Smooth muscle cell (in vitro differentiated cells): ENCODE results near the gene ACP6. TPM values are rescaled to one million over a fixed set of nuclear protein-coding genes. Genes with fewer than 3 reads are reported as not detected.

ENCODE experiments used
- DNase-seq: peaks from one replicate; lab custom pipeline; 2025; ENCODE audit not compliant: unreplicated experiment; lab: John Stamatoyannopoulos, UW
- H2AFZ ChIP-seq: fragments of 200-600 bp; sonication (generic); 2 replicates; pipeline ENCODE4 v1.6.0; 2016; ENCODE audit warnings: antibody characterized with exemption, low read depth, mild to moderate bottlenecking
- H3F3A ChIP-seq: fragments of 200-600 bp; sonication (generic); 2 replicates; pipeline ENCODE4 v1.6.0; 2017; ENCODE audit warnings: antibody characterized with exemption, low read depth
- H3K27ac ChIP-seq: fragments of 200-600 bp; sonication (generic); 2 replicates; pipeline ENCODE4 v1.5.1; 2016; ENCODE audit warnings: low read depth, mild to moderate bottlenecking
- H3K27me3 ChIP-seq: fragments of 200-600 bp; sonication (generic); 2 replicates; pipeline ENCODE4 v1.6.1; 2016; ENCODE audit warnings: low read depth, mild to moderate bottlenecking
- H3K36me3 ChIP-seq: fragments of 200-600 bp; sonication (generic); 2 replicates; pipeline ENCODE4 v1.5.1; 2016; ENCODE audit warnings: low read depth
- H3K4me1 ChIP-seq: fragments of 200-600 bp; sonication (generic); 2 replicates; pipeline ENCODE4 v1.5.1; 2016; ENCODE audit warnings: low read depth
- H3K4me2 ChIP-seq: fragments of 200-600 bp; sonication (generic); 2 replicates; pipeline ENCODE4 v1.6.0; 2016; ENCODE audit warnings: mild to moderate bottlenecking
- H3K4me3 ChIP-seq: fragments of 200-600 bp; sonication (generic); 2 replicates; pipeline ENCODE4 v1.5.1; 2016; ENCODE audit warnings: mild to moderate bottlenecking
- H3K79me2 ChIP-seq: fragments of 200-600 bp; sonication (generic); 2 replicates; pipeline ENCODE4 v1.6.0; 2016; ENCODE audit warnings: low read depth, mild to moderate bottlenecking
- H3K9ac ChIP-seq: fragments of 200-600 bp; sonication (generic); 2 replicates; pipeline ENCODE4 v1.6.0; 2016; ENCODE audit warnings: low read depth
- H3K9me3 ChIP-seq: fragments of 200-600 bp; sonication (generic); replicated peaks from 2 replicates; pipeline ENCODE4 v1.5.1; 2016; ENCODE audit warnings: low read depth
- H4K20me1 ChIP-seq: fragments of 200-600 bp; sonication (generic); 2 replicates; pipeline ENCODE4 v1.6.0; 2016; ENCODE audit warnings: low read depth
- WGBS: methylation state at CpG from one replicate; pipeline ENCODE4 v1.1.7; 2016; ENCODE audit warnings: low lambda C conversion rate; 5-methylcytosine and 5-hydroxymethylcytosine counted together
- polyA plus RNA-seq: library from polyadenylated mRNA; unstranded; fragments of >200 nt; fragmentation: Nextera tagmentation; extraction: Ambion mirVana; gene quantifications from 2 replicates; pipeline ENCODE4 v1.2.1, GENCODE V29; 2016
- total RNA-seq: library from RNA; depleted of rRNA; stranded (reverse); fragments of >200 nt; gene quantifications from 2 replicates; pipeline ENCODE4 v1.2.3, GENCODE V29; 2014
- TF ChIP-seq, protein P1 (sequence below): fragments of 200-600 bp; sonication (generic); IDR thresholded peaks from 2 replicates; pipeline ENCODE4 v1.5.1; 2017; ENCODE audit warnings: borderline replicate concordance, mild to moderate bottlenecking, antibody characterized with exemption; ENCODE audit not compliant: insufficient read depth, poor library complexity, severe bottlenecking

Gene ACP6
- 6.4 and 7.6 TPM in 2 replicates for total RNA-seq
- polyA plus RNA-seq = 11.8 and 12.5 TPM in 2 replicates

DNA sequence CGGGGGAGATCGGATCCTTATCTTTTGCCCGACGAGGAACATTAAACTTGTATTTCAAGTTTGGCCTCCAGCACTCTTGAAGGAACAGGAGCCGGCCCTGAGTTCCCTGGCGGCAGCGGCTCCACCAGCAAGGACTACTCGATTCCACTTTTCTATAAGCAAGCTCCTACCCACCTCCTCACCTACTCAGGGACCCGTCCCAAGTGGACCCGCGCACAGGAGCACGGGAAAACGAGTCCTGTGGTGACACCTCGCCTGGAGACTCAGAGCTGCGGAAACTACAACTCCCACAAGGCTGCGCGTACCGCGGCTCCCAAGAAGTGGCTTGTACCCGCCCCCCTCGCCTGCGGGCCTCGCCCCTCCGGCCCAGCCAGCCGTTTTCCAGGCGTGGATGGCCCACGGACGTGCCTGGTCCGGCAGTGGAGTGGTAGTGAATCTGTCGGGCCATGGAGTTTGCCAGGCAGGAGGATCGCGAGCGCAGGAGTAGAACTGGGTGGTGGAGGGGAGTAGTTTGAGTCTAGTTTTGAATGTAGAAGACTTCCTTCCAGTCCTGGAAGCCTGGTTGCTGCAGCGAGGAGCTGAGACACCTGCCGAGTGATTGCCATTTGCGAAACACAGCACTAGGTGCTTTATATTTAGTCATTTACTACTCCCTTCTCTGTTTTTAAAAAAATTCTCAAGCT is at the start of gene ACP6:
ACP6 (minus strand) TSS at position 206 of the 683 bp plus-strand sequence. CDS start 476 bp downstream, outside the sequence.
- peaks cover 8% of the 10 kb centered on the region for H3K79me2 ChIP-seq
- no peaks in the 10 kb centered on the region for H4K20me1 ChIP-seq
- H3K4me3 ChIP-seq = peak within 1 kb of the TSS; percentile 65
- H3K9me3 ChIP-seq = no peaks in the 10 kb centered on the region
- TF ChIP-seq, protein P1, sequence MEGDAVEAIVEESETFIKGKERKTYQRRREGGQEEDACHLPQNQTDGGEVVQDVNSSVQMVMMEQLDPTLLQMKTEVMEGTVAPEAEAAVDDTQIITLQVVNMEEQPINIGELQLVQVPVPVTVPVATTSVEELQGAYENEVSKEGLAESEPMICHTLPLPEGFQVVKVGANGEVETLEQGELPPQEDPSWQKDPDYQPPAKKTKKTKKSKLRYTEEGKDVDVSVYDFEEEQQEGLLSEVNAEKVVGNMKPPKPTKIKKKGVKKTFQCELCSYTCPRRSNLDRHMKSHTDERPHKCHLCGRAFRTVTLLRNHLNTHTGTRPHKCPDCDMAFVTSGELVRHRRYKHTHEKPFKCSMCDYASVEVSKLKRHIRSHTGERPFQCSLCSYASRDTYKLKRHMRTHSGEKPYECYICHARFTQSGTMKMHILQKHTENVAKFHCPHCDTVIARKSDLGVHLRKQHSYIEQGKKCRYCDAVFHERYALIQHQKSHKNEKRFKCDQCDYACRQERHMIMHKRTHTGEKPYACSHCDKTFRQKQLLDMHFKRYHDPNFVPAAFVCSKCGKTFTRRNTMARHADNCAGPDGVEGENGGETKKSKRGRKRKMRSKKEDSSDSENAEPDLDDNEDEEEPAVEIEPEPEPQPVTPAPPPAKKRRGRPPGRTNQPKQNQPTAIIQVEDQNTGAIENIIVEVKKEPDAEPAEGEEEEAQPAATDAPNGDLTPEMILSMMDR = no peak
- H3K4me1 ChIP-seq = peaks cover 8% of the 10 kb centered on the region
- no peak within 1 kb of the TSS for H3K9ac ChIP-seq
- H3K4me2 ChIP-seq = peak within 1 kb of the TSS; percentile 88
- WGBS = 3% methylated on average over 36 of the region's 36 CpGs
- no peak within 1 kb of the TSS for H3K27ac ChIP-seq
- H3F3A ChIP-seq = no peaks in the 10 kb centered on the region
- DNase-seq = peak; percentile 61
- H3K36me3 ChIP-seq = no peaks in the 10 kb centered on the region
- peak within 1 kb of the TSS; percentile 88 for H2AFZ ChIP-seq
- no peaks in the 10 kb centered on the region for H3K27me3 ChIP-seq

DNA sequence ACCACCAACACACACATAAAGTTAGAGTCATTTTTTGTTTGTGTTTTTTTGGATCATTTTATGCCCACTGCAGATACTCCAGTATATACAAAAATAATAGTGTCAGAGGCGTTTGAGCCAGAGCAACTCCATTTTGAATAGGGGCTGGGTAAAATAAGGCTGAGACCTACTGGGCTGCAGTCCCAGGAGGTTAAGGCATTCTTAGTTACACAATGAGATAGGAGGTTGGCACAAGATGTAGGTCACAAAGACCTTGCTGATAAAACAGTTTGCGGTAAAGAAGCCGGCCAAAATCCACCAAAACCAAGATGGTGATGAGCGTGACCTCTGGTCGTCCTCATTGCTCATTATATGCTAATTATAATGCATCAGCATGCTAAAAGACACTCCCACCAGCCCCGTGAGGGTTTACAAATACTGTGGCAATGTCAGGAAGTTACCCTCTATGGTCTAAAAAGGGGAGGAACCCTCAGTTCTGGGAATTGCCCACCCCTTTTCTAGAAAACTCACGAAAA is 49.4 kb upstream of the ACP6 start:
- Histone ChIP-seq H3K4me2 (no peak overlapping the region), H3K27me3 (peaks cover 4% of the 10 kb centered on the region), H4K20me1 (no peaks in the 10 kb centered on the region), H3K9me3 (no peaks in the 10 kb centered on the region), H2AFZ (no peak overlapping the region), H3K79me2 (no peaks in the 10 kb centered on the region), H3K4me1 (no peaks in the 10 kb centered on the region), H3K9ac (no peak overlapping the region), H3K4me3 (no peak overlapping the region), H3F3A (no peaks in the 10 kb centered on the region), H3K27ac (no peak overlapping the region), H3K36me3 (no peaks in the 10 kb centered on the region)
- 93% methylated on average over 7 of the region's 7 CpGs for WGBS
- TF ChIP-seq, protein P1 = no peak
- no peak for DNase-seq

DNA sequence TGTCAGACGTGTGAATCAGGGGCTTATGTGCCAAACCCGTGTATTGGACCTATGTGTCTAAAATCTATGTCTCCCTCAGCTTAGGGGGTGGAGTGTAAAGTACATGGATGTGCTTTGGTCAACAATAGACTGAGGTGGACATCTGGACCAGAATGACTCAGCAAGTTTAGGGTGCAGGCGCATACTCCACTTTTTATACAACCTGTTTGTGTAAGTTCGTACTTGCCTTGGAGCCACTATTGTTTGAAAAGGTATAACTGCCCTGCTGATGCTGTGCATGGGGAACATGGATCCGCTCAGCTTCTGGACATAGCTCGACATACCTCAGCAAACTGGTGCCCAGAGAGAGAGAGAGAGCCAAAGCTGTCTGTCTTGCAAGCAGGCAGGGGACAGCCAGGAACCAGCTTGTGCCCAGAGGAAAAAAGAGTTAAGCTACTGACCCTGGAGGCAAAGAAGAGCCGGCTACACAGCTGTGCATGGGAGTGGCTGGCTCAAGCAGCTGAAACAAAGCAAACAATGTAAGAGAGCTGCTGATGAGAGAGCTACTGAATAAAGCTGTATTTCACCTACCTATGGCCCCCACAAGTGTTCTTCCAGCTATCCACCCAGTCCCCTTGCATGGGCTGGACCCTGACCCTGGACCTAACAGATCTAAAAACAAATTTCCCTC is 48.8 kb upstream of the ACP6 start:
- Histone ChIP-seq H3K9ac (no peak overlapping the region), H3K27ac (no peak overlapping the region), H3K9me3 (no peaks in the 10 kb centered on the region), H2AFZ (no peak overlapping the region), H3K36me3 (no peaks in the 10 kb centered on the region), H3K4me2 (no peak overlapping the region), H3K4me3 (no peak overlapping the region), H3K4me1 (no peaks in the 10 kb centered on the region), H4K20me1 (no peaks in the 10 kb centered on the region), H3F3A (no peaks in the 10 kb centered on the region), H3K79me2 (no peaks in the 10 kb centered on the region), H3K27me3 (peaks cover 4% of the 10 kb centered on the region)
- DNase-seq = no peak
- WGBS = 92% methylated on average over 7 of the region's 7 CpGs
- TF ChIP-seq, protein P1 = no peak
